Fibroblast of lung (primary cell): ENCODE measurements around the gene KCNH4.

Experiments used
- EZH2 ChIP-seq: IDR thresholded peaks from 2 replicates; pipeline ENCODE4 v1.5.1; 2012; ENCODE audit warnings: low read length, control low read depth, mild to moderate bottlenecking; ENCODE audit errors: missing control alignments
- TF ChIP-seq, protein P1 (sequence below), 2 donors: IDR thresholded peaks in 1 of 2; conservative IDR thresholded peaks in 1 of 2; 1 replicate in 1 of 2; 2 replicates in 1 of 2; pipeline ENCODE4 v1.5.1; 2011 to 2012; ENCODE audit warnings: low read length in 2 of 2, control low read depth in 1 of 2, inconsistent platforms in 1 of 2, low read depth in 1 of 2, mild to moderate bottlenecking in 1 of 2

GRCh38 chr17:42132941-42133340 is 48.0 kb downstream of the KCNH4 start:
- TF ChIP-seq, protein P1, sequence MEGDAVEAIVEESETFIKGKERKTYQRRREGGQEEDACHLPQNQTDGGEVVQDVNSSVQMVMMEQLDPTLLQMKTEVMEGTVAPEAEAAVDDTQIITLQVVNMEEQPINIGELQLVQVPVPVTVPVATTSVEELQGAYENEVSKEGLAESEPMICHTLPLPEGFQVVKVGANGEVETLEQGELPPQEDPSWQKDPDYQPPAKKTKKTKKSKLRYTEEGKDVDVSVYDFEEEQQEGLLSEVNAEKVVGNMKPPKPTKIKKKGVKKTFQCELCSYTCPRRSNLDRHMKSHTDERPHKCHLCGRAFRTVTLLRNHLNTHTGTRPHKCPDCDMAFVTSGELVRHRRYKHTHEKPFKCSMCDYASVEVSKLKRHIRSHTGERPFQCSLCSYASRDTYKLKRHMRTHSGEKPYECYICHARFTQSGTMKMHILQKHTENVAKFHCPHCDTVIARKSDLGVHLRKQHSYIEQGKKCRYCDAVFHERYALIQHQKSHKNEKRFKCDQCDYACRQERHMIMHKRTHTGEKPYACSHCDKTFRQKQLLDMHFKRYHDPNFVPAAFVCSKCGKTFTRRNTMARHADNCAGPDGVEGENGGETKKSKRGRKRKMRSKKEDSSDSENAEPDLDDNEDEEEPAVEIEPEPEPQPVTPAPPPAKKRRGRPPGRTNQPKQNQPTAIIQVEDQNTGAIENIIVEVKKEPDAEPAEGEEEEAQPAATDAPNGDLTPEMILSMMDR (conservative IDR thresholded peaks at IDR 0.05 in 1 of 2, IDR thresholded peaks at IDR 0.05 in 1 of 2; ENCODE audit: low read depth in 1 of 2, low read length in 2 of 2): no peak
- TF ChIP-seq EZH2: no peak
